CD4-positive, alpha-beta T cell (primary cell): Measurements from ENCODE around the gene FSTL4. TPM values are rescaled to one million over a fixed set of nuclear protein-coding genes. Genes with fewer than 3 reads are reported as not detected.

Experiments used
- ATAC-seq: fragments of 200-7000 bp; cut with Tn5 transposase; one replicate; pipeline ENCODE4 v1.10.0; 2022; ENCODE audit warnings: mild to moderate bottlenecking; ENCODE audit not compliant: poor library complexity
- CTCF ChIA-PET: fragments of 350-600 bp; sonication (Branson Sonifier 250); formaldehyde crosslinking; loops from one replicate; lab custom pipeline; 2021; ENCODE audit warnings: antibody characterized with exemption, inconsistent platforms; lab: Charles Lee
- POLR2A ChIA-PET: fragments of 350-600 bp; sonication (Branson Sonifier 250); formaldehyde crosslinking; loops from one replicate; lab custom pipeline; 2021; ENCODE audit warnings: antibody characterized with exemption, inconsistent platforms; lab: Charles Lee
- DNase-seq, 14 experiments: peaks; one replicate each; pipeline ENCODE4 v3.0.0-alpha.2; 2013 to 2020; ENCODE audit warnings: mixed read lengths in 2 of 14
- H3K27ac ChIP-seq, 2 donors: one replicate each; pipeline versions ENCODE4 v1.5.1 to v1.7.0; 2013; ENCODE audit warnings: low read length in 2 of 2, low read depth in 1 of 2, mild to moderate bottlenecking in 1 of 2
- H3K27me3 ChIP-seq, 2 experiments: 1 replicate in 1 of 2; 2 replicates in 1 of 2; pipeline versions ENCODE4 v1.6.1 to v1.7.0; 2013; ENCODE audit warnings: low read length in 2 of 2, control low read depth in 1 of 2, mild to moderate bottlenecking in 1 of 2, moderate library complexity in 1 of 2; ENCODE audit not compliant: insufficient read depth in 2 of 2, control insufficient read depth in 1 of 2
- H3K36me3 ChIP-seq: one replicate; pipeline ENCODE4 v1.6.1; 2013; ENCODE audit warnings: low read length, control low read depth; ENCODE audit not compliant: insufficient read depth
- H3K4me1 ChIP-seq: one replicate; pipeline ENCODE4 v1.6.1; 2013; ENCODE audit warnings: low read length, control low read depth; ENCODE audit not compliant: insufficient read depth
- H3K4me3 ChIP-seq: one replicate; pipeline ENCODE4 v1.5.1; 2013; ENCODE audit warnings: mild to moderate bottlenecking, low read length, moderate library complexity
- H3K9me3 ChIP-seq, 2 experiments: 1 replicate in 1 of 2; 2 replicates in 1 of 2; pipeline versions ENCODE4 v1.6.1 to v1.7.0; 2013; ENCODE audit warnings: low read length in 2 of 2, mild to moderate bottlenecking in 2 of 2, control low read depth in 1 of 2, moderate library complexity in 1 of 2; ENCODE audit not compliant: control insufficient read depth in 1 of 2, insufficient read depth in 1 of 2
- H3K27ac Mint-ChIP-seq: one replicate; pipeline ENCODE4 v1.8.0; 2020; ENCODE audit warnings: mixed read lengths
- H3K27me3 Mint-ChIP-seq: one replicate; pipeline ENCODE4 v1.8.0; 2021; ENCODE audit warnings: mixed read lengths
- H3K36me3 Mint-ChIP-seq: one replicate; pipeline ENCODE4 v1.8.0; 2021; ENCODE audit warnings: low read depth, mixed read lengths
- H3K4me1 Mint-ChIP-seq: one replicate; pipeline ENCODE4 v1.8.0; 2021; ENCODE audit warnings: low read depth, mixed read lengths
- H3K4me3 Mint-ChIP-seq: one replicate; pipeline ENCODE4 v1.8.0; 2020; ENCODE audit warnings: mild to moderate bottlenecking, mixed read lengths
- H3K9me3 Mint-ChIP-seq: one replicate; pipeline ENCODE4 v1.8.0; 2020; ENCODE audit warnings: mixed read lengths
- intact Hi-C, 2 experiments: fragments of 100-400 bp; cut with DNase I in 1 of 2; cut with micrococcal nuclease in 1 of 2; formaldehyde crosslinking; loops; one replicate each; pipeline versions ENCODE4 v1.15.1 to v1.9.0; 2023 to 2025; cut with DNase I, micrococcal nuclease
- total RNA-seq, 174 experiments: library from RNA in 2 of 174; stranded (reverse) in 2 of 174; gene quantifications; one replicate each; pipeline ENCODE4 v1.2.3 and lab custom pipeline; 2021 to 2026
- TF ChIP-seq, protein P1 (sequence below): fragments of 200-600 bp; IDR thresholded peaks from one replicate; pipeline ENCODE4 v1.8.0; 2022; ENCODE audit warnings: antibody characterized with exemption, mild to moderate bottlenecking

Gene FSTL4
- total RNA-seq, 2 experiments from 2014 or later = not detected

DNA sequence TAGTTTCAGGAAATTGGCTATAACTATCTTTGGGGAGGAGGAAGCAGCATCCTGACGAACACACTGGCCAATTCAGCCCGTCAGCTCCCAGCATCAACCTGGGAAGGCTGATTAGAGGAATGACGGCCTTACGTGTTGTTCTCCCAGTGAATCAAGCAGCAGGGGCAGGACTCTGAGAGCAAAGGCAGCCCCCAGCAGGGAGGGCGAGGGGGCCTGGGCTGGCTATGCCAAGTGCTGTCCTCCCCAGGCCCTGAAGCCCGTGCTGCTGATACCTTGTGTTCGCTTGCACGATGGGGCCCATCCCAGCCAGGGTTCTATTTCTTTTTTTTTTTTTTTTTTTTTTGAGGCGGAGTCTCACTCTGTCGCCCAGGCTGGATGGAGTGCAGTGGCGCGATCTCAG lies 254.1 kb downstream of the FSTL4 start:
- H3K4me3 ChIP-seq = no peak overlapping the region
- H3K9me3 Mint-ChIP-seq = no peaks in the 10 kb centered on the region
- ChIA-PET CTCF (no interaction called here), POLR2A (no interaction called here)
- ATAC-seq = no peak
- no peaks in the 10 kb centered on the region for H3K4me1 Mint-ChIP-seq
- no peaks in the 10 kb centered on the region for H3K4me1 ChIP-seq
- no peaks in the 10 kb centered on the region for H3K36me3 Mint-ChIP-seq
- no peak overlapping the region for H3K27ac Mint-ChIP-seq
- intact Hi-C loops = no loop called here
- H3K27me3 ChIP-seq = no peaks in the 10 kb centered on the region
- TF ChIP-seq, protein P1, sequence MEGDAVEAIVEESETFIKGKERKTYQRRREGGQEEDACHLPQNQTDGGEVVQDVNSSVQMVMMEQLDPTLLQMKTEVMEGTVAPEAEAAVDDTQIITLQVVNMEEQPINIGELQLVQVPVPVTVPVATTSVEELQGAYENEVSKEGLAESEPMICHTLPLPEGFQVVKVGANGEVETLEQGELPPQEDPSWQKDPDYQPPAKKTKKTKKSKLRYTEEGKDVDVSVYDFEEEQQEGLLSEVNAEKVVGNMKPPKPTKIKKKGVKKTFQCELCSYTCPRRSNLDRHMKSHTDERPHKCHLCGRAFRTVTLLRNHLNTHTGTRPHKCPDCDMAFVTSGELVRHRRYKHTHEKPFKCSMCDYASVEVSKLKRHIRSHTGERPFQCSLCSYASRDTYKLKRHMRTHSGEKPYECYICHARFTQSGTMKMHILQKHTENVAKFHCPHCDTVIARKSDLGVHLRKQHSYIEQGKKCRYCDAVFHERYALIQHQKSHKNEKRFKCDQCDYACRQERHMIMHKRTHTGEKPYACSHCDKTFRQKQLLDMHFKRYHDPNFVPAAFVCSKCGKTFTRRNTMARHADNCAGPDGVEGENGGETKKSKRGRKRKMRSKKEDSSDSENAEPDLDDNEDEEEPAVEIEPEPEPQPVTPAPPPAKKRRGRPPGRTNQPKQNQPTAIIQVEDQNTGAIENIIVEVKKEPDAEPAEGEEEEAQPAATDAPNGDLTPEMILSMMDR = no peak
- no peak overlapping the region for H3K4me3 Mint-ChIP-seq
- H3K27ac ChIP-seq = no peak overlapping the region
- peaks cover 2% of the 10 kb centered on the region for H3K27me3 Mint-ChIP-seq
- no peak for DNase-seq
- no peaks in the 10 kb centered on the region for H3K9me3 ChIP-seq
- H3K36me3 ChIP-seq = no peaks in the 10 kb centered on the region

DNA sequence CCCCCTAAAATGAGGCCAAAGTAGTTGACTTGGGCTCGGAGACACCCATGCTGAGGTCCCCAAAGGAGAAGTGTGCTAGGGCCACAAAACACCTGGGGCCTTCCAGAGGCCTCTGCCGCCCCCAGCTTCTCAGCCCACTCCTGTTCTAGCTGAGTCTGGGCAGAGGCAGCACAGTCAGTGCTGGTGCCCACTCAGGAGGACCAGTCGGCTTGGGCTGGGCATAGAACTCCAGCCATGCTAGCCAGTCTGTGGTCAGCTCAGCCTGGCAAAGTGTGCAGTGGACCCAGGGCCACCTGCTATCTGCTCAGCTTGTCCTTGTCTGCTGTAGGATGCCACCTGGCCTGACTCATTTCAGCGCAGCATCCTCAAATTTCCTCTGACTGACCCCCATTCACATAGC lies 254.6 kb downstream of the FSTL4 start:
- intact Hi-C loops = no loop called here
- Histone ChIP-seq H3K4me3 (no peak overlapping the region), H3K27ac (no peak overlapping the region), H3K27me3 (no peaks in the 10 kb centered on the region), H3K36me3 (no peaks in the 10 kb centered on the region), H3K9me3 (no peaks in the 10 kb centered on the region), H3K4me1 (no peaks in the 10 kb centered on the region)
- H3K27ac Mint-ChIP-seq = no peak overlapping the region
- ChIA-PET CTCF (no interaction called here), POLR2A (no interaction called here)
- peaks cover 4% of the 10 kb centered on the region for H3K27me3 Mint-ChIP-seq
- no peaks in the 10 kb centered on the region for H3K9me3 Mint-ChIP-seq
- H3K4me3 Mint-ChIP-seq = no peak overlapping the region
- no peaks in the 10 kb centered on the region for H3K36me3 Mint-ChIP-seq
- no peaks in the 10 kb centered on the region for H3K4me1 Mint-ChIP-seq
- no peak for ATAC-seq
- TF ChIP-seq, protein P1 = no peak
- no peak for DNase-seq

DNA sequence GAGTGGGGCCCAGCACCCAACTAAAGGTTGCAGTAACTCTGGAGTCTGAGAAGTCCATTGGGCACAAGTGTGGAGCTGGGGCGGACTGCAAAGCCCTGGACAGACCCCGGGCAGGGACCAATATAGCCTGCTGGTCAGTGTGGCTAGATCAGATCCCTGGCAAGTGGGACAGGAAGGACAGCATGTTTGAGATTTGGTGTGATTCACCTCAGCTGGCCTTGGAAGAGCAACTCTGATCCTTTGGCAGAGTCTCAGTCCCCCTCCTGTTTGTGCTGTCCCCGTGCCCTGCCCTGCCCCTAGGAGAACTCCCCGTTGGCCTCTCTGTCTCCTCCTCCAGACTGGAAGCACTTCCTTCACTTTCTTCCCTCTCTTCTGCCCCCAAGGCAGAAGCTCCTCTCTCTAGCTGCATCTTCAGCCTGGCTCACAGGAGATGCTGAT lies 255.3 kb downstream of the FSTL4 start:
- H3K27me3 Mint-ChIP-seq = peaks cover 4% of the 10 kb centered on the region
- no peaks in the 10 kb centered on the region for H3K36me3 Mint-ChIP-seq
- intact Hi-C loops = no loop called here
- H3K27ac ChIP-seq = no peak overlapping the region
- no peak overlapping the region for H3K4me3 ChIP-seq
- ATAC-seq (no peak), DNase-seq (no peak)
- H3K9me3 ChIP-seq = no peaks in the 10 kb centered on the region
- POLR2A ChIA-PET = no interaction called here
- no peaks in the 10 kb centered on the region for H3K36me3 ChIP-seq
- no peak overlapping the region for H3K4me3 Mint-ChIP-seq
- no peak overlapping the region for H3K27ac Mint-ChIP-seq
- no peaks in the 10 kb centered on the region for H3K4me1 ChIP-seq
- no peaks in the 10 kb centered on the region for H3K9me3 Mint-ChIP-seq
- H3K4me1 Mint-ChIP-seq = no peaks in the 10 kb centered on the region
- TF ChIP-seq, protein P1 = no peak
- CTCF ChIA-PET = no interaction called here
- peaks cover 0 to 2% of the 10 kb centered on the region in 2 experiments for H3K27me3 ChIP-seq
